Upper lobe of right lung (tissue), 1 donor: ENCODE data around the gene SEPHS1. TPM values are rescaled to one million over a fixed set of nuclear protein-coding genes. Genes with fewer than 3 reads are reported as not detected.

ENCODE experiments used
- ATAC-seq: fragments of 200-7000 bp; cut with Tn5 transposase; one replicate; pipeline ENCODE4 v1.9.1; 2020; ENCODE audit warnings: mild to moderate bottlenecking, moderate library complexity
- DNase-seq: peaks from one replicate; pipeline ENCODE4 v3.0.0-alpha.2; 2020
- H3K27ac ChIP-seq: fragments of 200-600 bp; one replicate; pipeline ENCODE4 v1.8.0; 2022
- H3K27me3 ChIP-seq: fragments of 200-600 bp; one replicate; pipeline ENCODE4 v1.8.0; 2022; ENCODE audit warnings: mild to moderate bottlenecking
- H3K36me3 ChIP-seq: fragments of 200-600 bp; one replicate; pipeline ENCODE4 v1.8.0; 2022
- H3K4me1 ChIP-seq: fragments of 200-600 bp; one replicate; pipeline ENCODE4 v1.8.0; 2022
- H3K4me3 ChIP-seq: fragments of 200-600 bp; one replicate; pipeline ENCODE4 v1.8.0; 2022; ENCODE audit warnings: mild to moderate bottlenecking
- H3K9me3 ChIP-seq: fragments of 200-600 bp; one replicate; pipeline ENCODE4 v1.8.0; 2022
- intact Hi-C: fragments of 100-400 bp; cut with DNase I; formaldehyde crosslinking; loops from one replicate; pipeline ENCODE4 v1.11.0; 2022
- total RNA-seq: library from RNA; stranded (reverse); fragmentation: NEBNext Ultra II Directional; extraction: Animal tissue kit (Norgen Biotek cat#: 25700); gene quantifications from one replicate; pipeline ENCODE4 v1.2.1, GENCODE V29; 2021
- TF ChIP-seq, protein P1 (sequence below): fragments of 200-600 bp; IDR thresholded peaks from one replicate; pipeline ENCODE4 v1.8.0; 2022; ENCODE audit warnings: antibody characterized with exemption
- donor health status: DM: no; HTN: yes; CAD: no; lungs with severe emphysema.

The SEPHS1 gene
- total RNA-seq, 1 donor from 2014 or later, result 38.9 TPM

DNA sequence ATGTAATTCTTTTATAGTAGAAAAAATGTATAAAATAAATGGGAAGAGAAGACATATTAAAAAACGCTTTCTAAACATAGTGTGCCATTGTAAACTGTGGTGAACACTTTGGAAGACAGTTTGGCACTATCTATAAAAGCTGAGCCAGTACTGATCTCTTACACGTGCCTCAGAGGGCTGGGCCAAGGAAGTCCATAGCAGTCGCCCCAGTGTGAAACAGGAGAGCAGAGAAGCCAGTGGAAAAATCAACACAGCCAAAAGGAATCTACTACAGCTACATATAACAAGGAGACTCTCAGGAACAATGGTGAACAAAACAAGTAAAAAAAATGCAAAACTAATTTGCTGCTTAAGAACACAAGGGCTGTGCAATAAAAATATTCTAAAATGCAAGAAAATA is 20.6 kb downstream of the SEPHS1 start:
- no peaks in the 10 kb centered on the region for H3K9me3 ChIP-seq
- TF ChIP-seq, protein P1, sequence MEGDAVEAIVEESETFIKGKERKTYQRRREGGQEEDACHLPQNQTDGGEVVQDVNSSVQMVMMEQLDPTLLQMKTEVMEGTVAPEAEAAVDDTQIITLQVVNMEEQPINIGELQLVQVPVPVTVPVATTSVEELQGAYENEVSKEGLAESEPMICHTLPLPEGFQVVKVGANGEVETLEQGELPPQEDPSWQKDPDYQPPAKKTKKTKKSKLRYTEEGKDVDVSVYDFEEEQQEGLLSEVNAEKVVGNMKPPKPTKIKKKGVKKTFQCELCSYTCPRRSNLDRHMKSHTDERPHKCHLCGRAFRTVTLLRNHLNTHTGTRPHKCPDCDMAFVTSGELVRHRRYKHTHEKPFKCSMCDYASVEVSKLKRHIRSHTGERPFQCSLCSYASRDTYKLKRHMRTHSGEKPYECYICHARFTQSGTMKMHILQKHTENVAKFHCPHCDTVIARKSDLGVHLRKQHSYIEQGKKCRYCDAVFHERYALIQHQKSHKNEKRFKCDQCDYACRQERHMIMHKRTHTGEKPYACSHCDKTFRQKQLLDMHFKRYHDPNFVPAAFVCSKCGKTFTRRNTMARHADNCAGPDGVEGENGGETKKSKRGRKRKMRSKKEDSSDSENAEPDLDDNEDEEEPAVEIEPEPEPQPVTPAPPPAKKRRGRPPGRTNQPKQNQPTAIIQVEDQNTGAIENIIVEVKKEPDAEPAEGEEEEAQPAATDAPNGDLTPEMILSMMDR, result no peak
- no peaks in the 10 kb centered on the region for H3K4me1 ChIP-seq
- DNase-seq (no peak), ATAC-seq (no peak)
- H3K27ac ChIP-seq, result no peak overlapping the region
- no peak overlapping the region for H3K4me3 ChIP-seq
- intact Hi-C loops, result no loop called here
- H3K36me3 ChIP-seq, result peaks cover 90% of the 10 kb centered on the region
- no peaks in the 10 kb centered on the region for H3K27me3 ChIP-seq

DNA sequence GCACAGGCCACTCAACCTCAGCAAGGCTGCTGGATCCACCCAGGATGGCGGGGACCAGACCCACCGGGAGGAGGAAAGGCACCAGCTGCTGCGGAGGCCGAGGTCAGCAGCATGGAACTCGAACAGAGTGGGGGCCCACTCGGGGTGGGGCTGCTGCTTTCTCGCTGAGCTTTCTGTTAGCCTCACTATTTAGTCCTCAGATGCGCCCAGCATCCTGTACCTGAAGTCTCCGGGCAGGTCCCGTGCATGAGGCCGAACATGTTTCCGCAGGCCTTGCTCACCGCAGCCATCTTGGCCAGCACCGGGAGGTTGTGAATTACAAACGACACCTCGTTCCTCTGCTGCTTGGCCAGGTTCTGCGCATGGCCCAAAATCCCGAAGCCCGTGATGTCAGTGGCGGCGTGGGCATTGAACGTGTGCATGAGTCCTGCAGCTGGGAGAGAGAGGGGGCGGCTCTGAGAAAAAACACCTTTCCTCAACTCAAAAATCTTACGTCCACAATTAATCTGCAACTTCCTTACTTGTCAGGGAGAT is 25.4 kb downstream of the SEPHS1 start:
- intact Hi-C loops, result no loop called here
- no peak overlapping the region for H3K27ac ChIP-seq
- no peaks in the 10 kb centered on the region for H3K4me1 ChIP-seq
- peaks cover 87% of the 10 kb centered on the region for H3K36me3 ChIP-seq
- no peaks in the 10 kb centered on the region for H3K27me3 ChIP-seq
- DNase-seq, result no peak
- H3K9me3 ChIP-seq, result no peaks in the 10 kb centered on the region
- no peak overlapping the region for H3K4me3 ChIP-seq
- ATAC-seq, result no peak
- TF ChIP-seq, protein P1, result no peak

DNA sequence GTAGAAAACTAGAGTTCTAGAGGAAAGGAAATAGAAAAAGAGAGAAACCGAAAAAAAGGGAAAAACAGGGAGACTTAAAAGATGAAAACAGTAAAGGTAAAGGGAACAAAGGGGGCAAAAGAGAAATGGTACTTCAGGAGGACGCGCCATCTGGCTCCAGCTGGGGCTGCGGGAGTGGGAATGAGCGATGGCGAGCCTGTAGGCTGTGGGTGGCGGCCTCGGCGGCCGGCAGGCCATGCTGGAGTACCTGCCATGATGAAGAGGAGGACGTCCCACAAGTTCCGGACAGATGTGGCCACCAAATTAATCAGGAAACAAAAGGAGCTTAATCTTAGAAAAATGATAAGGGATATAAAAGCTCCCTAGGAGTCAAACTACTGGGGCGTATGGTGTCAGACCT is 26.5 kb downstream of the SEPHS1 start:
- Histone ChIP-seq H3K4me1 (no peaks in the 10 kb centered on the region), H3K27me3 (no peaks in the 10 kb centered on the region), H3K9me3 (no peaks in the 10 kb centered on the region), H3K4me3 (no peak overlapping the region), H3K36me3 (peaks cover 78% of the 10 kb centered on the region), H3K27ac (no peak overlapping the region)
- intact Hi-C loops, result no loop called here
- TF ChIP-seq, protein P1, result no peak
- ATAC-seq (no peak), DNase-seq (no peak)

DNA sequence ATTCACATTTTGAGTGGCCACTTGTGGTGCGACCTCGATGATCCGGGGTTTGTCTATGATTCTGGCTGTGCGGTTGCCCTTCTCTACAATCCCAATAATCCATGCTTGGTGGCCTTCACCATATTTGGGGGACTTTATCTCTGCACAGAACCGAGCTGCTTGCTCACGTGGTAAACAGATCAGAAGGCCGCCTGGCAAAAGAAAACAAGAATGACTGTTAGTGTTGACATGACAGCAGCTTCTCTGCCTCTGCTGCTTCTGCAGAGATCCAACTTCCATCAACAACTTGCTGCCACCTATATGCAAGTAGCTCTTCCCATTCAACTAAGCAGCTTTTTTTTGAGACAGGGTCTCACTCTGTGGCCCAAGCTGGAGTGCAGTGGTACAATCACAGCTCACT is 28.9 kb downstream of the SEPHS1 start:
- no peak overlapping the region for H3K4me3 ChIP-seq
- H3K36me3 ChIP-seq, result peaks cover 54% of the 10 kb centered on the region
- no peaks in the 10 kb centered on the region for H3K9me3 ChIP-seq
- H3K4me1 ChIP-seq, result no peaks in the 10 kb centered on the region
- H3K27ac ChIP-seq, result no peak overlapping the region
- no peak for ATAC-seq
- no peak for DNase-seq
- no peaks in the 10 kb centered on the region for H3K27me3 ChIP-seq
- TF ChIP-seq, protein P1, result no peak
- intact Hi-C loops, result no loop called here

DNA sequence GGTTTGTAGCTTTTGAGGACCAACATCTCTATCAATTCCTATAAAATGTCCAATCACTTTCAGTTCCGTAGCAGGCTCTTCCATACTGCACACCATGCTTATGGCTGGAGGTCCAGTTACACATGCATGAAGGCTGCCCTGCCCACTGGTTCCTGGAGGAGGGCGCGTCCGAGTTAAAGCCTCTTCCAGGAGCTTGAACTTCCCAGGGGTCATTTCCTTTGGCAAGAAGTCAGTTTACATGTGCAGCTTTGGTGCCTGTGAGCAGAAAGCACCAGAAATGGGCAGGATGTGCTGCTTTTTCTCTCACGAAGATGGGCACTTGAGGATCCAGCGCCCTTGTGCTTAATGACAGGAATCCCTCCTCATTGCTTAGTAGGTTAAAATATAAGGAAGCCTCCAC is 30.6 kb downstream of the SEPHS1 start:
- ATAC-seq, result peak; percentile 50
- Histone ChIP-seq H3K36me3 (peaks cover 38% of the 10 kb centered on the region), H3K4me1 (no peaks in the 10 kb centered on the region), H3K27ac (no peak overlapping the region), H3K4me3 (no peak overlapping the region), H3K9me3 (no peaks in the 10 kb centered on the region), H3K27me3 (no peaks in the 10 kb centered on the region)
- DNase-seq, result no peak
- intact Hi-C loops, result no loop called here
- TF ChIP-seq, protein P1, result no peak
